DOHH2 (cell line): ENCODE results near the gene CHRDL2.

Experiments
- H3F3A ChIP-seq: fragments of 200-600 bp; sonication (generic), shearing (Covaris generic); 2 replicates; pipeline ENCODE4 v1.6.0; 2016; ENCODE audit warnings: antibody characterized with exemption, mild to moderate bottlenecking; ENCODE audit not compliant: control insufficient read depth, insufficient read depth
- H3K27ac ChIP-seq: fragments of 200-600 bp; sonication (generic); 2 replicates; pipeline ENCODE4 v1.5.1; 2014; ENCODE audit warnings: low read depth, mild to moderate bottlenecking, low read length, moderate library complexity
- H3K27me3 ChIP-seq: fragments of 200-600 bp; sonication (generic); 2 replicates; pipeline ENCODE4 v1.6.1; 2014; ENCODE audit warnings: mild to moderate bottlenecking, low read length, mixed read lengths; ENCODE audit not compliant: control insufficient read depth
- H3K36me3 ChIP-seq: fragments of 200-600 bp; sonication (generic); 2 replicates; pipeline ENCODE4 v1.6.1; 2014; ENCODE audit warnings: mild to moderate bottlenecking, low read length, moderate library complexity, mixed read lengths; ENCODE audit not compliant: control insufficient read depth
- H3K4me1 ChIP-seq: fragments of 200-600 bp; sonication (generic); 2 replicates; pipeline ENCODE4 v1.6.1; 2014; ENCODE audit warnings: mild to moderate bottlenecking, low read length, mixed read lengths; ENCODE audit not compliant: control insufficient read depth
- H3K4me2 ChIP-seq: fragments of 200-600 bp; sonication (generic); 2 replicates; pipeline ENCODE4 v1.6.0; 2014; ENCODE audit warnings: mild to moderate bottlenecking, low read length, moderate library complexity
- H3K4me3 ChIP-seq: fragments of 200-600 bp; sonication (generic); 2 replicates; pipeline ENCODE4 v1.5.1; 2014; ENCODE audit warnings: mild to moderate bottlenecking, low read length, mixed read lengths
- H3K79me2 ChIP-seq: fragments of 200-600 bp; sonication (generic); 2 replicates; pipeline ENCODE4 v1.6.1; 2014; ENCODE audit warnings: mild to moderate bottlenecking, low read length, mixed read lengths; ENCODE audit not compliant: control insufficient read depth
- H3K9me2 ChIP-seq: fragments of 200-600 bp; sonication (generic); replicated peaks from 2 replicates; pipeline ENCODE4 v1.6.1; 2014; ENCODE audit warnings: mild to moderate bottlenecking, low read length, mixed read lengths; ENCODE audit not compliant: control insufficient read depth
- H3K9me3 ChIP-seq: fragments of 200-600 bp; sonication (generic); 2 replicates; pipeline ENCODE4 v1.6.1; 2014; ENCODE audit warnings: antibody characterized with exemption, low read length, mixed read lengths; ENCODE audit not compliant: control insufficient read depth, insufficient read depth
- H4K20me1 ChIP-seq: fragments of 200-600 bp; sonication (generic); 2 replicates; pipeline ENCODE4 v1.6.0; 2014; ENCODE audit warnings: low read depth, mild to moderate bottlenecking, antibody characterized with exemption, low read length, moderate library complexity; ENCODE audit not compliant: control insufficient read depth, insufficient read depth
- CTCF ChIP-seq: fragments of 200-600 bp; sonication (generic); IDR thresholded peaks from one replicate; pipeline ENCODE4 v1.5.1; 2014; ENCODE audit warnings: antibody characterized with exemption, mild to moderate bottlenecking, low read depth, low read length; ENCODE audit not compliant: poor library complexity, severe bottlenecking
- EZH2phosphoT487 ChIP-seq: fragments of 200-600 bp; sonication (generic); IDR thresholded peaks from 2 replicates; pipeline ENCODE4 v1.6.1; 2017; ENCODE audit warnings: borderline replicate concordance, mild to moderate bottlenecking, antibody characterized with exemption, low read length, moderate library complexity, mixed read lengths

Gene CHRDL2

DNA sequence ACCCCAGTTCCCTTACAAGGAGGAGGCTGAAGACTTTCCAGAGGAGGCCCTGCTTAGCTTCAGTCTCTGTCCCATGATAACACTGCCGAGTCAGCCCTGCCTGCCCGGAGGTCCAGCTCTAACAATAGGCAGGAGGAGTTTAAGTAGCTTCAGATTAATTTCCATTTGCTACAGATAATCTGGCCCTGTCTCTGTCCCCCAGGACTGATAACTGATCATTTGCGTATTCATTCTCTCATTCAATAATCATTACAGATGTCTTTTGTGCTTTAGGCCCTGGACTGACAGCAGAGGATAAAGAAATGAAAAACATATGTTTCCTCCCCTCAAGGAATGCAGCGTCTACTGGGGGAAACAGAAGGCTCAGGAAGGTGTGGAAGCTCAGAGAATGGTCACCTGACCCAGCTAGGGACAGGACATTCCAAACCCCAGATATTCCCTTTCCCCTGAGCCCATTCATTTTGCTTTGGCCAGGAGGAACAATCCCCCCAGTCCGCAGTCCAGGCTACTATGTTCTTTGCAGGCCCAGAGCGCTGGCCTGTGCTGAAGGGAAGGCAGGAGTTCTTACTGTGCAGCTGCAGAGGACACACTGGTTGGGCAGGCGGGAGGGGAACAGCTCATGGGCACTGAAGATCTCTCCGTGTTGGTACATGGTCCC lies 20.8 kb downstream of the CHRDL2 start:
- Histone ChIP-seq H3K36me3 (no peaks in the 10 kb centered on the region), H3K4me3 (no peak overlapping the region), H3K4me1 (no peaks in the 10 kb centered on the region), H4K20me1 (no peaks in the 10 kb centered on the region), H3K4me2 (no peak overlapping the region), H3K27ac (no peak overlapping the region), H3K79me2 (no peaks in the 10 kb centered on the region), H3K9me3 (no peaks in the 10 kb centered on the region), H3K27me3 (no peaks in the 10 kb centered on the region), H3K9me2 (no peaks in the 10 kb centered on the region), H3F3A (no peaks in the 10 kb centered on the region)
- TF ChIP-seq EZH2phosphoT487, result no peak
- TF ChIP-seq CTCF, result no peak

DNA sequence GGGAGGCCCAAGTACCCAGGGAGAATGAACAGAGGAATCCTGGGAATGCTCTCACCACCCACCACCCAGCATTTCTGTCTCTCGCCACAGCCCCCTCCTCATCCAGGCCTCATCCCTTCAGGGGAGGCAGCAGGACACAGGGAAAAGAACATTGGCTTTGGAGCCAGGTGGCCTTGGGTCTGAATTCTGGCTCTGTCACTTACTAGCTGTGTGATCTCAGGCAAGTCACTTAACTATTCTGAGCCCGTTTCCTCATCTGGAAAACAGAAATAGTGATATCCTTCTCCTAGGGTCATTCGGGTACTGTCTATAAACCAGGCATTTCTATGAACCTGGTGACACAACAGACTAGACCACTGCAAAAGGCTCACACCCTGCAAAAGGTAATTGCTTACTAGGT lies 22.1 kb downstream of the CHRDL2 start:
- Histone ChIP-seq H4K20me1 (no peaks in the 10 kb centered on the region), H3K27me3 (no peaks in the 10 kb centered on the region), H3K9me2 (no peaks in the 10 kb centered on the region), H3K27ac (no peak overlapping the region), H3K4me1 (no peaks in the 10 kb centered on the region), H3K36me3 (no peaks in the 10 kb centered on the region), H3F3A (no peaks in the 10 kb centered on the region), H3K4me3 (no peak overlapping the region), H3K4me2 (no peak overlapping the region), H3K9me3 (no peaks in the 10 kb centered on the region), H3K79me2 (no peaks in the 10 kb centered on the region)
- TF ChIP-seq CTCF (no peak), EZH2phosphoT487 (no peak)

DNA sequence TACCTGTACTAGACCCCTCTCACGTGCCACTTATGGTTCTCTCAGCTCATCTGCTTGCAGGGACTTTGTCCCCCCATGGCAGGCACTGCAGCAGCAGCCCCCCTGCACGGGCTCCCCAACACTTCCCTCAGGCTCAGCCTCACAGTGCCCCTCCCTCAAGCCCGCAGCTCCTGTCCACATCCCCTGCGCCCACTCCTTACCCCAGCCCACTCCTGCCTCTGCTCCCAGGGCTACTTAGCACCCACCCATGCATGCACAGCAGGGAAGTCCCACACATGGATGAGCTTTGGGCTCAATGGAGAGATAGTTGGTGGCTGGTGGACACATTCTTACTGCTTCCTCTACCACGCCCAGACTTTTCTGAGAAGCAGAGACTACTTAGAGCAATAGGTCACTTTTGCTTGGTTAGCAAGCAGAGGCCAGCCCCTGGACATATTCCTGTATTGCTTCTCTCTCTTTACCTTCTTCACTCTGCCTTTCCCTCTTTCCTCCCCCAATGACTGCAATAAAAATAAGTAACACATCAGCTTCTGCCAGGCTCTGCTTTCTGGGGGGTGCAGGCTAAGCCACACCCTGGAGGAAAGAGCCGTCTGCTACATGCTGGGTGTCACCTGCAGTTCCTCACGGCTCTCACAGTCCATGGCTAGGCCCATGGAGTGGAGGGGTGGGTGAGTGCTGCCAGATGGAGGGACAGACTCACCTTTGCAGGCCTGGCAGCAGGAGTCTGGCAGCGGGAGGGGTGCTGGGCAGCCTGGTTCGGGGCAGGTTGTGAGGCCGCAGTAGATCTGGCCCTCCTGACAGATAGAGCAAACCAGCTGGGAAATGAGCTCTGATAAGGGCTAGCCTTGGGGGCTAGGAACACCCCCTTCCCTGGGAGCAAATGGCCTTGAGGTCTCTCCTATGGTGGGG lies 23.4 kb downstream of the CHRDL2 start:
- no peaks in the 10 kb centered on the region for H3K9me2 ChIP-seq
- no peak for TF ChIP-seq EZH2phosphoT487
- no peak for TF ChIP-seq CTCF
- no peaks in the 10 kb centered on the region for H3K27me3 ChIP-seq
- no peak overlapping the region for H3K4me2 ChIP-seq
- no peaks in the 10 kb centered on the region for H3K4me1 ChIP-seq
- no peak overlapping the region for H3K27ac ChIP-seq
- no peaks in the 10 kb centered on the region for H3F3A ChIP-seq
- no peaks in the 10 kb centered on the region for H3K9me3 ChIP-seq
- H3K4me3 ChIP-seq, result no peak overlapping the region
- no peaks in the 10 kb centered on the region for H3K79me2 ChIP-seq
- no peaks in the 10 kb centered on the region for H3K36me3 ChIP-seq
- no peaks in the 10 kb centered on the region for H4K20me1 ChIP-seq
